Colon (tissue), 2 donors: ENCODE results near the gene KHNYN.
"Not testable (repeated sequence)": the region's sequence is repeated elsewhere in the genome, so short reads cannot be mapped to it uniquely, and the experiment has no call there.

Experiments used
- FAIRE-seq: peaks from 2 replicates; lab custom pipeline; 2012; peaks lifted over from hg19 to GRCh38; lab: Jason Lieb, UNC
- donor health status: control.
- donor health status: control.

KHNYN gene

GRCh38 chr14:24429395-24430142, at the start of gene KHNYN, which contains the start of gene CBLN3:
Gene KHNYN, plus strand, starts transcription at chr14:24429954. Its CDS starts 777 bp downstream, at chr14:24430731.
Gene CBLN3, minus strand, starts transcription at chr14:24429668. Its CDS starts 614 bp downstream, at chr14:24429054.
- FAIRE-seq = no peak

- no peak for FAIRE-seq
Measured at GRCh38 chr14:24381363-24382063, 48.2 kb upstream of the KHNYN start.

- no peak for FAIRE-seq
Measured at GRCh38 chr14:24382064-24382371, 47.7 kb upstream of the KHNYN start.

- no peak for FAIRE-seq
Measured at GRCh38 chr14:24384169-24384568, 45.6 kb upstream of the KHNYN start.

GRCh38 chr14:24385524-24385923, 44.2 kb upstream of the KHNYN start:
- FAIRE-seq = no peak

GRCh38 chr14:24387009-24387345, 42.8 kb upstream of the KHNYN start:
- no peak for FAIRE-seq

GRCh38 chr14:24387579-24387978, 42.2 kb upstream of the KHNYN start:
- not testable (repeated sequence) for FAIRE-seq

GRCh38 chr14:24388474-24389179, 41.1 kb upstream of the KHNYN start:
- FAIRE-seq = no peak

GRCh38 chr14:24389226-24389848, 40.4 kb upstream of the KHNYN start:
- no peak for FAIRE-seq

GRCh38 chr14:24390701-24391468, 38.9 kb upstream of the KHNYN start:
- FAIRE-seq = no peak

- no peak for FAIRE-seq
Measured at GRCh38 chr14:24392325-24393091, 37.2 kb upstream of the KHNYN start.

GRCh38 chr14:24394275-24394674, 35.5 kb upstream of the KHNYN start:
- no peak for FAIRE-seq

GRCh38 chr14:24395609-24396582, 33.9 kb upstream of the KHNYN start:
- FAIRE-seq = no peak

GRCh38 chr14:24397639-24398292, 32.0 kb upstream of the KHNYN start:
- no peak for FAIRE-seq

GRCh38 chr14:24398293-24398652, 31.5 kb upstream of the KHNYN start:
- FAIRE-seq = no peak

- no peak for FAIRE-seq
Measured at GRCh38 chr14:24398653-24399446, 30.9 kb upstream of the KHNYN start, which contains the start of gene NYNRIN. Gene NYNRIN, plus strand, starts transcription at chr14:24399003. Its CDS starts 244 bp downstream, at chr14:24399247.

GRCh38 chr14:24399447-24399822, 30.3 kb upstream of the KHNYN start:
- no peak for FAIRE-seq

- FAIRE-seq = no peak
Measured at GRCh38 chr14:24399999-24400718, 29.6 kb upstream of the KHNYN start.
